K562 (cell line): ENCODE measurements around the gene SNRNP48.

ENCODE experiments used
- DPF2 ChIP-seq: fragments of 450-650 bp; IDR thresholded peaks from 2 replicates; pipeline ENCODE4 v1.6.1; 2016
- GABPB1 ChIP-seq: sonication (generic); formaldehyde crosslinking; IDR thresholded peaks from 2 replicates; pipeline ENCODE4 v1.8.0; 2022; ENCODE audit warnings: mild to moderate bottlenecking, missing genetic modification reagents
- MXI1 ChIP-seq: IDR thresholded peaks from 2 replicates; pipeline ENCODE4 v1.6.1; 2011; ENCODE audit warnings: low read depth, mild to moderate bottlenecking, improper control_type of control experiment, low read length
- NRF1 ChIP-seq, 2 experiments: fragments of 450-650 bp; IDR thresholded peaks in 1 of 2; conservative IDR thresholded peaks in 1 of 2; 2 replicates each; pipeline ENCODE4 v1.6.1; 2014; ENCODE audit warnings: mild to moderate bottlenecking in 2 of 2
- RFX5 ChIP-seq: IDR thresholded peaks from 2 replicates; pipeline ENCODE4 v1.6.1; 2011; ENCODE audit warnings: low read depth, mild to moderate bottlenecking, improper control_type of control experiment, low read length
- RNF2 ChIP-seq: sonication (generic); IDR thresholded peaks from 2 replicates; pipeline ENCODE4 v1.6.1; 2016
- SIN3B ChIP-seq: fragments of 450-650 bp; IDR thresholded peaks from 2 replicates; pipeline ENCODE4 v1.6.1; 2017; ENCODE audit warnings: low read depth, mild to moderate bottlenecking, moderate library complexity
- ZNF384 ChIP-seq: IDR thresholded peaks from 2 replicates; pipeline ENCODE4 v1.6.1; 2012; ENCODE audit warnings: low read depth, low read length, improper control_type of control experiment
- TF ChIP-seq, protein P1 (sequence below): fragments of 450-650 bp; formaldehyde crosslinking; IDR thresholded peaks from 2 replicates; pipeline ENCODE4 v1.4.0; 2022; ENCODE audit warnings: mild to moderate bottlenecking, moderate library complexity
- TF ChIP-seq, protein P2 (sequence below): fragments of 250-450 bp; sonication (Bioruptor Pico); IDR thresholded peaks from 2 replicates; pipeline ENCODE4 v1.8.0; 2022; ENCODE audit warnings: moderate library complexity, mild to moderate bottlenecking, inconsistent platforms

DNA sequence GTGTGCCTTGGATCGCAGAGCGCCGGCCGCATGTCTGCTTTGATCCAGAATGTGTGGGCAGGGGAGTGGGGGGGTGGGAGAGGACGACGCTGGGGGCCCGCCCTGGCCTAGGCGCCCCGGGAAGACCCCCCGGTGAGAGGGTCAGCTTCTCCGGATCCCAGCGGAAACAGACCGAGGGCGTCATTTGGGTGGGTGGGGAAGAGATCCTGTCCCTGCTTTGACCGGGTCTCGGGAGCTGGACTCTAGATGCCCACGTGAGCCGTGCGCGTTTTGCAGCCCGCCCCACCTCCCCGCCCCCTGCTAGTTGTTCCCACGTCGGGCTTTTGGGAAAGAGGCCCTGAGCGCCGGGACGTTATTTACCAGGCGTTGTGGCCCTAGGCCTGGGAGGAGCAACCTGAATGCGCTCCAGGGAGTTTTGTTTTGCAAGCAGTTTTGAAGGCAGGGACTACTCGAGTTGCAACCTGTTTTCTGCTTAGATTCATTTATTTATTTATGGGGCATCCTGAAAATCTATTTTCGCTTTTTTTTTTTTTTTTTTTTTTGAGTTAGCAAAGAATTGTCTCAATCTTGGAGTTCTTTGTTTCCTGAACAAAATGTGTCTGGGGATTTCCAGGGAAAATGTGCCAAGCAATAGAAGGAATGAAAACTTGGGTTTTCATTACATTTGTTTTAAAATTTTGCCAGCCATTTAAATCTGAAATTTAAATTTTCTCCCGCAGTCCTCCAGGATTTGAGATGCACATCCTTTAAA lies 46.9 kb upstream of the SNRNP48 start:
- TF ChIP-seq RFX5 (no peak), SIN3B (no peak), GABPB1 (CRISPR knock-in tag) (no peak), NRF1 (conservative IDR thresholded peaks at IDR 0.05 in 1 of 2, IDR thresholded peaks at IDR 0.05 in 1 of 2) (no peak), MXI1 (no peak), ZNF384 (no peak), RNF2 (no peak), DPF2 (no peak)
- TF ChIP-seq, protein P1, sequence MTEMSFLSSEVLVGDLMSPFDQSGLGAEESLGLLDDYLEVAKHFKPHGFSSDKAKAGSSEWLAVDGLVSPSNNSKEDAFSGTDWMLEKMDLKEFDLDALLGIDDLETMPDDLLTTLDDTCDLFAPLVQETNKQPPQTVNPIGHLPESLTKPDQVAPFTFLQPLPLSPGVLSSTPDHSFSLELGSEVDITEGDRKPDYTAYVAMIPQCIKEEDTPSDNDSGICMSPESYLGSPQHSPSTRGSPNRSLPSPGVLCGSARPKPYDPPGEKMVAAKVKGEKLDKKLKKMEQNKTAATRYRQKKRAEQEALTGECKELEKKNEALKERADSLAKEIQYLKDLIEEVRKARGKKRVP (CRISPR knock-in tag): no peak
- TF ChIP-seq, protein P2, sequence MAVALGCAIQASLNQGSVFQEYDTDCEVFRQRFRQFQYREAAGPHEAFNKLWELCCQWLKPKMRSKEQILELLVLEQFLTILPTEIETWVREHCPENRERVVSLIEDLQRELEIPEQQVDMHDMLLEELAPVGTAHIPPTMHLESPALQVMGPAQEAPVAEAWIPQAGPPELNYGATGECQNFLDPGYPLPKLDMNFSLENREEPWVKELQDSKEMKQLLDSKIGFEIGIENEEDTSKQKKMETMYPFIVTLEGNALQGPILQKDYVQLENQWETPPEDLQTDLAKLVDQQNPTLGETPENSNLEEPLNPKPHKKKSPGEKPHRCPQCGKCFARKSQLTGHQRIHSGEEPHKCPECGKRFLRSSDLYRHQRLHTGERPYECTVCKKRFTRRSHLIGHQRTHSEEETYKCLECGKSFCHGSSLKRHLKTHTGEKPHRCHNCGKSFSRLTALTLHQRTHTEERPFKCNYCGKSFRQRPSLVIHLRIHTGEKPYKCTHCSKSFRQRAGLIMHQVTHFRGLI: no peak
